ENCODE data around the gene NDRG4. TPM values are rescaled to one million over a fixed set of nuclear protein-coding genes. Genes with fewer than 3 reads are reported as not detected.

The NDRG4 gene
- total and polyA plus RNA-seq, 2 donors (not counting 3 experiments of a cell fraction or from before 2014, with no cell fraction given), result 35.8 to 74.3 TPM

DNA sequence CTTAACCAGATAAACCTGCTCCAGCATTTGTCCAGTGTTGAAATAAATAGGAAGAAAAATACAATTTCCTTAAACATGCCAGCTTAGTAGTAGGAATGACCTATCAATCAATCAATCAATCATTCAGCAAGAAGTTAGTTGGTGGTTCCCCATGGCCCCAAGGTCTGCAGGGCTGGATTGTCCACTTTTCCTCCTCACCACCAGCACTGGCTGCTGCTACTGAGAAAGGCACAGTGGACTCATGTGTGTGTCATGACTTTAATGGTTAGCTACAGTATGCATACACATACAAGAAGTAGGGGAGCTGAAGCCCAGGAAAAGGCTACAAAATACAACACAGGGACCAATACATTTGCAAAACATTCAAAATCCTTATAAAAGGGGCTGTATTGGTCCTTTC, 19.8 kb downstream of the NDRG4 start:
- Histone ChIP-seq H3K9me3 (replicated peaks; ENCODE audit: control insufficient read depth, insufficient read depth, low read length) (no peaks in the 10 kb centered on the region), H3K9ac (replicated peaks; ENCODE audit: extremely low read depth, insufficient read depth, low read length) (no peak overlapping the region), H3K27ac (ENCODE audit: insufficient read depth, low read depth, low read length) (no peak overlapping the region), H2AFZ (ENCODE audit: low read depth, low read length) (no peak overlapping the region), H3K9me1 (replicated peaks; ENCODE audit: control insufficient read depth, extremely low read depth, insufficient read depth, low read length) (no peaks in the 10 kb centered on the region), H3K4me1 (ENCODE audit: control insufficient read depth, extremely low read depth, insufficient read depth, low read length) (peaks cover 11% of the 10 kb centered on the region), H4K20me1 (replicated peaks; ENCODE audit: control insufficient read depth, extremely low read depth, insufficient read depth, low read length) (no peaks in the 10 kb centered on the region), H3K79me2 (ENCODE audit: control insufficient read depth, insufficient read depth, low read length) (no peaks in the 10 kb centered on the region), H3K27me3 (ENCODE audit: control insufficient read depth in 2 of 2, insufficient read depth in 2 of 2, low read length in 2 of 2) (no peaks in the 10 kb centered on the region), H3K4me3 (replicated peaks in 1 of 3; ENCODE audit: insufficient read depth in 1 of 3, low read depth in 1 of 3, low read length in 3 of 3) (no peak overlapping the region), H3K4me2 (ENCODE audit: insufficient read depth, low read length) (no peak overlapping the region), H3K36me3 (ENCODE audit: control insufficient read depth in 2 of 2, extremely low read depth in 1 of 2, insufficient read depth in 2 of 2, low read length in 2 of 2) (peaks cover 28 to 47% of the 10 kb centered on the region in 2 experiments)
- BruUV-seq (replicated peaks), result no TSS peak
- POLR2A ChIA-PET, result no interaction called here
- intact Hi-C loops (cut with micrococcal nuclease) (loop anchor here (5.0 kb wide), 1 partner anchor 108 kb away; the partner anchor contains the start of gene CNOT1), dilution Hi-C loops (cut with MboI; ENCODE audit: extremely low pct_ligation_motif_present, low sequenced_read_pairs) (no loop called here)
- CTCF ChIA-PET, result interaction anchor here (1.3 to 2.0 kb wide), 2 partner anchors 17 to 236 kb away, joined by 3 to 8 read pairs; no protein-coding TSS in a partner anchor
- FAIRE-seq, result no peak
- TF ChIP-seq GATA2 (IDR thresholded peaks at IDR 0.05; ENCODE audit: insufficient read depth, insufficient read length, low read depth, low read length), result no peak
- DNase-seq (ENCODE audit: low read depth, low spot score), result no peak

DNA sequence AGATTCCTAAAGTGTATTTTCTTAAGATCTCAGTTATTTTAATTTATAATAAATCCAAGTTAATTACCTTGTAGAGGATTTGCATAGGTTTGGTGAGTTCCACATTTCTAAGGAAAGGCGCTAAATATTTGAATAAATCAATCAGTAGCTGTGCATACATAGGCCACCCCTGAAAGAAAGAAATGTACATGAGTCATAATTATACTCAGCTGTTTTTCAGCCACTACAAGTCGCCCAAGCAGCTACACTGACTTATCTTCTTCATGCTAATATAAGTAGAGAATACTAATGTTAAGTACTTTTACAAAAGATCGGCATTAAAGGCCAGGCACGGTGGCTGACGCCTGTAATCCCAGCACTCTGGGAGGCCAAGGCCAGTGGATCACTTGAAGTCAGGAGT, 30.2 kb downstream of the NDRG4 start:
- Histone ChIP-seq H3K9me3 (replicated peaks; ENCODE audit: control insufficient read depth, insufficient read depth, low read length) (no peaks in the 10 kb centered on the region), H3K4me1 (ENCODE audit: control insufficient read depth, extremely low read depth, insufficient read depth, low read length) (no peaks in the 10 kb centered on the region), H3K4me3 (replicated peaks in 1 of 3; ENCODE audit: insufficient read depth in 1 of 3, low read depth in 1 of 3, low read length in 3 of 3) (no peak overlapping the region), H3K79me2 (ENCODE audit: control insufficient read depth, insufficient read depth, low read length) (no peaks in the 10 kb centered on the region), H3K27ac (ENCODE audit: insufficient read depth, low read depth, low read length) (no peak overlapping the region), H3K4me2 (ENCODE audit: insufficient read depth, low read length) (no peak overlapping the region), H3K27me3 (ENCODE audit: control insufficient read depth in 2 of 2, insufficient read depth in 2 of 2, low read length in 2 of 2) (no peaks in the 10 kb centered on the region), H3K9me1 (replicated peaks; ENCODE audit: control insufficient read depth, extremely low read depth, insufficient read depth, low read length) (no peaks in the 10 kb centered on the region), H2AFZ (ENCODE audit: low read depth, low read length) (no peak overlapping the region), H4K20me1 (replicated peaks; ENCODE audit: control insufficient read depth, extremely low read depth, insufficient read depth, low read length) (no peaks in the 10 kb centered on the region), H3K36me3 (ENCODE audit: control insufficient read depth in 2 of 2, extremely low read depth in 1 of 2, insufficient read depth in 2 of 2, low read length in 2 of 2) (peaks cover 27 to 36% of the 10 kb centered on the region in 2 experiments), H3K9ac (replicated peaks; ENCODE audit: extremely low read depth, insufficient read depth, low read length) (no peak overlapping the region)
- BruUV-seq (replicated peaks), result no TSS peak
- dilution Hi-C loops (cut with MboI; ENCODE audit: extremely low pct_ligation_motif_present, low sequenced_read_pairs) (no loop called here), intact Hi-C loops (cut with micrococcal nuclease) (no loop called here)
- ChIA-PET CTCF (interaction anchor here (0.9 kb wide), 1 partner anchor 226 kb away, joined by 3 read pairs; no protein-coding TSS in a partner anchor), POLR2A (no interaction called here)
- TF ChIP-seq, protein P1, sequence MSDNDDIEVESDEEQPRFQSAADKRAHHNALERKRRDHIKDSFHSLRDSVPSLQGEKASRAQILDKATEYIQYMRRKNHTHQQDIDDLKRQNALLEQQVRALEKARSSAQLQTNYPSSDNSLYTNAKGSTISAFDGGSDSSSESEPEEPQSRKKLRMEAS (IDR thresholded peaks at IDR 0.05; ENCODE audit: insufficient read depth, insufficient read length), result no peak
- no peak for FAIRE-seq
- DNase-seq (ENCODE audit: low read depth, low spot score), result no peak

Data from endothelial cell of umbilical vein (primary cell).